HEK293 (cell line): ENCODE data around the gene CENPH.

Experiments
- BCL11B ChIP-seq: fragments of 450-650 bp; formaldehyde crosslinking; IDR thresholded peaks from 2 replicates; pipeline ENCODE4 v1.5.1; 2016; ENCODE audit warnings: low read depth, missing biosample characterization, missing genetic modification characterization
- GLIS1 ChIP-seq: fragments of 450-650 bp; formaldehyde crosslinking; IDR thresholded peaks from 2 replicates; pipeline ENCODE4 v1.5.1; 2016; ENCODE audit warnings: missing biosample characterization, missing genetic modification characterization
- KLF7 ChIP-seq: fragments of 450-650 bp; formaldehyde crosslinking; IDR thresholded peaks from 2 replicates; pipeline ENCODE4 v1.5.1; 2016; ENCODE audit warnings: missing biosample characterization, missing genetic modification characterization, borderline replicate concordance
- ZBTB8A ChIP-seq: fragments of 450-650 bp; formaldehyde crosslinking; IDR thresholded peaks from 2 replicates; pipeline ENCODE4 v1.5.1; 2016; ENCODE audit warnings: missing biosample characterization, missing genetic modification characterization
- ZEB2 ChIP-seq: fragments of 450-650 bp; formaldehyde crosslinking; IDR thresholded peaks from 2 replicates; pipeline ENCODE4 v1.5.1; 2016; ENCODE audit warnings: missing biosample characterization, missing genetic modification characterization
- ZFHX2 ChIP-seq: fragments of 450-650 bp; formaldehyde crosslinking; conservative IDR thresholded peaks from 2 replicates; pipeline ENCODE4 v1.5.1; 2016; ENCODE audit warnings: missing biosample characterization, missing genetic modification characterization
- ZFP69B ChIP-seq: fragments of 450-650 bp; formaldehyde crosslinking; IDR thresholded peaks from 2 replicates; pipeline ENCODE4 v1.5.1; 2016; ENCODE audit warnings: missing biosample characterization, missing genetic modification characterization
- ZNF148 ChIP-seq: fragments of 450-650 bp; formaldehyde crosslinking; IDR thresholded peaks from 2 replicates; pipeline ENCODE4 v1.5.0; 2017; ENCODE audit warnings: missing biosample characterization, missing genetic modification characterization, borderline replicate concordance
- ZNF16 ChIP-seq: fragments of 450-650 bp; formaldehyde crosslinking; IDR thresholded peaks from 2 replicates; pipeline ENCODE4 v1.5.1; 2016; ENCODE audit warnings: low read depth, missing biosample characterization, missing genetic modification characterization
- ZNF184 ChIP-seq: fragments of 450-650 bp; IDR thresholded peaks from 2 replicates; pipeline ENCODE4 v1.5.1; 2018; ENCODE audit warnings: missing biosample characterization, mild to moderate bottlenecking, missing genetic modification characterization
- ZNF24 ChIP-seq: fragments of 450-650 bp; formaldehyde crosslinking; IDR thresholded peaks from 2 replicates; pipeline ENCODE4 v1.5.1; 2016; ENCODE audit warnings: missing biosample characterization, missing genetic modification characterization
- ZNF274 ChIP-seq, 2 experiments: fragments of 200-500 bp in 1 of 2; fragments of 450-650 bp in 1 of 2; sonication (Bioruptor generic) in 1 of 2; formaldehyde crosslinking in 1 of 2; IDR thresholded peaks; 2 replicates each; pipeline versions ENCODE4 v1.5.1 to v1.6.1; 2014 to 2016; ENCODE audit warnings: borderline replicate concordance in 1 of 2, inconsistent platforms in 1 of 2, low read length in 1 of 2, missing biosample characterization in 1 of 2, missing genetic modification characterization in 1 of 2
- ZNF324 ChIP-seq: fragments of 450-650 bp; formaldehyde crosslinking; IDR thresholded peaks from 2 replicates; pipeline ENCODE4 v1.5.1; 2016; ENCODE audit warnings: missing biosample characterization, missing genetic modification characterization
- ZNF341 ChIP-seq: fragments of 450-650 bp; formaldehyde crosslinking; IDR thresholded peaks from 2 replicates; pipeline ENCODE4; 2016; ENCODE audit warnings: low read depth, missing biosample characterization, missing genetic modification characterization
- ZNF416 ChIP-seq: fragments of 450-650 bp; formaldehyde crosslinking; IDR thresholded peaks from 2 replicates; pipeline ENCODE4 v1.5.1; 2016; ENCODE audit warnings: missing biosample characterization, missing genetic modification characterization
- ZNF433 ChIP-seq: fragments of 450-650 bp; formaldehyde crosslinking; IDR thresholded peaks from 2 replicates; pipeline ENCODE4 v1.5.1; 2016; ENCODE audit warnings: missing biosample characterization, missing genetic modification characterization, low read depth
- ZNF585B ChIP-seq: fragments of 450-650 bp; formaldehyde crosslinking; IDR thresholded peaks from 2 replicates; pipeline ENCODE4 v1.5.1; 2016; ENCODE audit warnings: missing biosample characterization, missing genetic modification characterization
- ZNF670 ChIP-seq: fragments of 450-650 bp; formaldehyde crosslinking; IDR thresholded peaks from 2 replicates; pipeline ENCODE4 v1.5.1; 2016; ENCODE audit warnings: missing biosample characterization, missing genetic modification characterization, low read depth
- ZNF843 ChIP-seq: fragments of 450-650 bp; formaldehyde crosslinking; IDR thresholded peaks from 2 replicates; pipeline ENCODE4 v1.5.1; 2016; ENCODE audit warnings: missing biosample characterization, missing genetic modification characterization
- ZXDB ChIP-seq: fragments of 450-650 bp; formaldehyde crosslinking; IDR thresholded peaks from 2 replicates; pipeline ENCODE4 v1.5.1; 2016; ENCODE audit warnings: missing biosample characterization, missing genetic modification characterization
- TF ChIP-seq, protein P1 (sequence below): fragments of 450-650 bp; formaldehyde crosslinking; IDR thresholded peaks from 2 replicates; pipeline ENCODE4 v1.5.1; 2017; ENCODE audit warnings: missing biosample characterization, missing genetic modification characterization
- TF ChIP-seq, protein P2 (sequence below): fragments of 450-650 bp; formaldehyde crosslinking; IDR thresholded peaks from 2 replicates; pipeline ENCODE4 v1.5.1; 2016; ENCODE audit warnings: missing biosample characterization, missing genetic modification characterization
- TF ChIP-seq, protein P3 (sequence below): fragments of 450-650 bp; formaldehyde crosslinking; conservative IDR thresholded peaks from 2 replicates; pipeline ENCODE4 v1.5.1; 2016; ENCODE audit warnings: low read depth, missing biosample characterization, missing genetic modification characterization
- TF ChIP-seq, protein P4 (sequence below): fragments of 450-650 bp; formaldehyde crosslinking; IDR thresholded peaks from 2 replicates; pipeline ENCODE4 v1.5.1; 2016; ENCODE audit warnings: missing biosample characterization, missing genetic modification characterization

Gene CENPH

DNA sequence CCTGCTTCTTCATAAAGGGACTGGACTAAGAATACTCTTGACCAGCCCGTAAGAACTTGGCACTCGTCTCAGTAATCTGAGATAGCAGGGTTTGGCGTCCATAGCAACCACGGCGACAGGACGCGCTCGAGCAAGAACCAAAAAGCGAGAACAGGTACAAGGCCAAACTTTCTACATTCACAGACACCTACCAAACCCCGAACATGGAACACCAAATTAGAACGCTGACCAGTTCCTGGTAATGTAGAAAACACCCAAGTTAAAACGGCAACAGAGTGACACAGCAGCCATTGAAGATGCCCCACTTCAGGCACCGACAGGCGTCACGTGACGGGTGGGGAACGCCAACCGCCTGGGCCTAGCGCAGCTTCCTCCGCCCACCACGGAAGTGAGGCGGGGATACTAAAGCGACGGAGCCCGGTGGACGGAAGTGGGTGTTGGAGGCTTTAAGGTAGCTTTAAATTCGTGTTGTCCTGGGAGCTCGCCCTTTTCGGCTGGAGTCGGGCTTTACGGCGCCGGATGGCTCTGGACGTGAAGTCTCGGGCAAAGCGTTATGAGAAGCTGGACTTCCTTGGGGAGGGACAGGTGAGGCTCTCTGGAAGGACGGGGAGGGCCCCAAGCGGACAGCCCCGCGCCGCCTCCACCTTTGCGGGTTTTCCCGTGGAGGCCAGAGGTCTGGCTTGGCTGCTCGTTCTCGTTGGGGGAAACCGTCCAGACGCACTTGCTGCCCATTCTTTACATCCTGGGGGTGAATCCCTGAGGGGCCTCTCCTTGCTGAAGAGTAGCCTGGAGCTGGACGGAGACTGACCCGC, 45.3 kb downstream of the CENPH start, which contains the start of gene CDK7 (continued):
- TF ChIP-seq, protein P1, sequence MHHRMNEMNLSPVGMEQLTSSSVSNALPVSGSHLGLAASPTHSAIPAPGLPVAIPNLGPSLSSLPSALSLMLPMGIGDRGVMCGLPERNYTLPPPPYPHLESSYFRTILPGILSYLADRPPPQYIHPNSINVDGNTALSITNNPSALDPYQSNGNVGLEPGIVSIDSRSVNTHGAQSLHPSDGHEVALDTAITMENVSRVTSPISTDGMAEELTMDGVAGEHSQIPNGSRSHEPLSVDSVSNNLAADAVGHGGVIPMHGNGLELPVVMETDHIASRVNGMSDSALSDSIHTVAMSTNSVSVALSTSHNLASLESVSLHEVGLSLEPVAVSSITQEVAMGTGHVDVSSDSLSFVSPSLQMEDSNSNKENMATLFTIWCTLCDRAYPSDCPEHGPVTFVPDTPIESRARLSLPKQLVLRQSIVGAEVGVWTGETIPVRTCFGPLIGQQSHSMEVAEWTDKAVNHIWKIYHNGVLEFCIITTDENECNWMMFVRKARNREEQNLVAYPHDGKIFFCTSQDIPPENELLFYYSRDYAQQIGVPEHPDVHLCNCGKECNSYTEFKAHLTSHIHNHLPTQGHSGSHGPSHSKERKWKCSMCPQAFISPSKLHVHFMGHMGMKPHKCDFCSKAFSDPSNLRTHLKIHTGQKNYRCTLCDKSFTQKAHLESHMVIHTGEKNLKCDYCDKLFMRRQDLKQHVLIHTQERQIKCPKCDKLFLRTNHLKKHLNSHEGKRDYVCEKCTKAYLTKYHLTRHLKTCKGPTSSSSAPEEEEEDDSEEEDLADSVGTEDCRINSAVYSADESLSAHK, result no peak
- TF ChIP-seq ZNF148 (no peak), ZEB2 (peak; percentile 85), KLF7 (tag by site-specific recombination) (no peak), ZFP69B (peak; percentile 99), ZNF585B (tag by site-specific recombination) (no peak), ZXDB (tag by site-specific recombination) (peak; percentile 63), ZNF416 (tag by site-specific recombination) (no peak), ZNF24 (peak; percentile 87), ZBTB8A (peak; percentile 86), ZNF184 (tag by site-specific recombination) (no peak), ZNF324 (tag by site-specific recombination) (0 out of 2 replicates have a peak, but pooled peaks have one; percentile 62), ZNF341 (tag by site-specific recombination) (0 out of 2 replicates have a peak, but pooled peaks have one; percentile 17), BCL11B (0 out of 2 replicates have a peak, but pooled peaks have one; percentile 26), GLIS1 (tag by site-specific recombination) (0 out of 2 replicates have a peak, but pooled peaks have one; percentile 21), ZNF670 (tag by site-specific recombination) (no peak), ZNF16 (tag by site-specific recombination) (no peak), ZFHX2 (tag by site-specific recombination) (peak; percentile 82), ZNF433 (no peak), ZNF274 (IDR thresholded peaks at IDR 0.05; ENCODE audit: low read length) (no peak), ZNF274 (tag by site-specific recombination; IDR thresholded peaks at IDR 0.05; ENCODE audit: borderline replicate concordance) (no peak), ZNF843 (0 out of 2 replicates have a peak, but pooled peaks have one; percentile 35)
- TF ChIP-seq, protein P2, sequence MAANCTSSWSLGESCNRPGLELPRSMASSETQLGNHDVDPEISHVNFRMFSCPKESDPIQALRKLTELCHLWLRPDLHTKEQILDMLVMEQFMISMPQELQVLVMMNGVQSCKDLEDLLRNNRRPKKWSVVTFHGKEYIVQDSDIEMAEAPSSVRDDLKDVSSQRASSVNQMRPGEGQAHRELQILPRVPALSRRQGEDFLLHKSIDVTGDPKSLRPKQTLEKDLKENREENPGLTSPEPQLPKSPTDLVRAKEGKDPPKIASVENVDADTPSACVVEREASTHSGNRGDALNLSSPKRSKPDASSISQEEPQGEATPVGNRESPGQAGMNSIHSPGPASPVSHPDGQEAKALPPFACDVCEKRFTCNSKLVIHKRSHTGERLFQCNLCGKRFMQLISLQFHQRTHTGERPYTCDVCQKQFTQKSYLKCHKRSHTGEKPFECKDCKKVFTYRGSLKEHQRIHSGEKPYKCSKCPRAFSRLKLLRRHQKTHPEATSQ (tag by site-specific recombination), result peak; percentile 91
- TF ChIP-seq, protein P3, sequence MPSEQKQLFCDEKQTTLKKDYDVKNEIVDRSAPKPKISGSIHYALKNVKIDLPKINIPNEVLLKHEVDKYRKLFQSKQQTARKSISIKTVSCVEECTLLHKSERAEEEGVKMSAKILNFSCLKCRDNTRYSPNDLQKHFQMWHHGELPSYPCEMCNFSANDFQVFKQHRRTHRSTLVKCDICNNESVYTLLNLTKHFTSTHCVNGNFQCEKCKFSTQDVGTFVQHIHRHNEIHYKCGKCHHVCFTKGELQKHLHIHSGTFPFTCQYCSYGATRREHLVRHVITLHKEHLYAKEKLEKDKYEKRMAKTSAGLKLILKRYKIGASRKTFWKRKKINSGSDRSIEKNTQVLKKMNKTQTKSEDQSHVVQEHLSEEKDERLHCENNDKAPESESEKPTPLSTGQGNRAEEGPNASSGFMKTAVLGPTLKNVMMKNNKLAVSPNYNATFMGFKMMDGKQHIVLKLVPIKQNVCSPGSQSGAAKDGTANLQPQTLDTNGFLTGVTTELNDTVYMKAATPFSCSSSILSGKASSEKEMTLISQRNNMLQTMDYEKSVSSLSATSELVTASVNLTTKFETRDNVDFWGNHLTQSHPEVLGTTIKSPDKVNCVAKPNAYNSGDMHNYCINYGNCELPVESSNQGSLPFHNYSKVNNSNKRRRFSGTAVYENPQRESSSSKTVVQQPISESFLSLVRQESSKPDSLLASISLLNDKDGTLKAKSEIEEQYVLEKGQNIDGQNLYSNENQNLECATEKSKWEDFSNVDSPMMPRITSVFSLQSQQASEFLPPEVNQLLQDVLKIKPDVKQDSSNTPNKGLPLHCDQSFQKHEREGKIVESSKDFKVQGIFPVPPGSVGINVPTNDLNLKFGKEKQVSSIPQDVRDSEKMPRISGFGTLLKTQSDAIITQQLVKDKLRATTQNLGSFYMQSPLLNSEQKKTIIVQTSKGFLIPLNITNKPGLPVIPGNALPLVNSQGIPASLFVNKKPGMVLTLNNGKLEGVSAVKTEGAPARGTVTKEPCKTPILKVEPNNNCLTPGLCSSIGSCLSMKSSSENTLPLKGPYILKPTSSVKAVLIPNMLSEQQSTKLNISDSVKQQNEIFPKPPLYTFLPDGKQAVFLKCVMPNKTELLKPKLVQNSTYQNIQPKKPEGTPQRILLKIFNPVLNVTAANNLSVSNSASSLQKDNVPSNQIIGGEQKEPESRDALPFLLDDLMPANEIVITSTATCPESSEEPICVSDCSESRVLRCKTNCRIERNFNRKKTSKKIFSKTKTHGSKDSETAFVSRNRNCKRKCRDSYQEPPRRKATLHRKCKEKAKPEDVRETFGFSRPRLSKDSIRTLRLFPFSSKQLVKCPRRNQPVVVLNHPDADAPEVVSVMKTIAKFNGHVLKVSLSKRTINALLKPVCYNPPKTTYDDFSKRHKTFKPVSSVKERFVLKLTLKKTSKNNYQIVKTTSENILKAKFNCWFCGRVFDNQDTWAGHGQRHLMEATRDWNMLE (tag by site-specific recombination), result peak; percentile 17; the same call in 1 of the 2 replicates
- TF ChIP-seq, protein P4, sequence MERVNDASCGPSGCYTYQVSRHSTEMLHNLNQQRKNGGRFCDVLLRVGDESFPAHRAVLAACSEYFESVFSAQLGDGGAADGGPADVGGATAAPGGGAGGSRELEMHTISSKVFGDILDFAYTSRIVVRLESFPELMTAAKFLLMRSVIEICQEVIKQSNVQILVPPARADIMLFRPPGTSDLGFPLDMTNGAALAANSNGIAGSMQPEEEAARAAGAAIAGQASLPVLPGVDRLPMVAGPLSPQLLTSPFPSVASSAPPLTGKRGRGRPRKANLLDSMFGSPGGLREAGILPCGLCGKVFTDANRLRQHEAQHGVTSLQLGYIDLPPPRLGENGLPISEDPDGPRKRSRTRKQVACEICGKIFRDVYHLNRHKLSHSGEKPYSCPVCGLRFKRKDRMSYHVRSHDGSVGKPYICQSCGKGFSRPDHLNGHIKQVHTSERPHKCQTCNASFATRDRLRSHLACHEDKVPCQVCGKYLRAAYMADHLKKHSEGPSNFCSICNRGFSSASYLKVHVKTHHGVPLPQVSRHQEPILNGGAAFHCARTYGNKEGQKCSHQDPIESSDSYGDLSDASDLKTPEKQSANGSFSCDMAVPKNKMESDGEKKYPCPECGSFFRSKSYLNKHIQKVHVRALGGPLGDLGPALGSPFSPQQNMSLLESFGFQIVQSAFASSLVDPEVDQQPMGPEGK (tag by site-specific recombination), result peak; percentile 60
